DND-41 (cell line): ENCODE data around the gene HMX1.

Experiments used
- EZH2 ChIP-seq: IDR thresholded peaks from 3 replicates; pipeline ENCODE4 v1.6.1; 2012; ENCODE audit warnings: borderline replicate concordance, low read depth, mild to moderate bottlenecking, moderate library complexity, low read length, inconsistent platforms; ENCODE audit not compliant: severe bottlenecking
- TF ChIP-seq, protein P1 (sequence below): IDR thresholded peaks from 2 replicates; pipeline ENCODE4 v1.5.1; 2012; ENCODE audit warnings: borderline replicate concordance, low read length, moderate library complexity, mild to moderate bottlenecking; ENCODE audit not compliant: poor library complexity, severe bottlenecking; ENCODE audit errors: extremely low read depth

DNA sequence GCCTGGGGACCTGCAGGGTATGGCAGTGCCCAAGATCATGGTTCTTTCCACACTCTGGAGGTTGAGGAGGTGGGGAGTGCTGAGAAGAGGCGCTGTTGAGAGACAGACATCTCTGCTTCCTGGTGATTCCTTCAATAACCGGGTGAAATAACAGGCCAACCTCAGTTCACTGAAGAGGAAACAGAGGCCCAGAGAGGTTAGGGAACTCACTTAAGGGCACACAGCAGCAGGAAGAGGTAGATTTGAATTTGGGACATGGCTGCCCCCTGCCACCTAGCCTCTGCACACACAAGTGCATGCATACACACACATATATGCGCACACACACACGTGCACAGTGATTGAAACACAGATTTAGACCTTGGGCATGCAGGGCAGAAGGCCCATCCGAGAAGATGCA, 24.9 kb upstream of the HMX1 start:
- TF ChIP-seq, protein P1, sequence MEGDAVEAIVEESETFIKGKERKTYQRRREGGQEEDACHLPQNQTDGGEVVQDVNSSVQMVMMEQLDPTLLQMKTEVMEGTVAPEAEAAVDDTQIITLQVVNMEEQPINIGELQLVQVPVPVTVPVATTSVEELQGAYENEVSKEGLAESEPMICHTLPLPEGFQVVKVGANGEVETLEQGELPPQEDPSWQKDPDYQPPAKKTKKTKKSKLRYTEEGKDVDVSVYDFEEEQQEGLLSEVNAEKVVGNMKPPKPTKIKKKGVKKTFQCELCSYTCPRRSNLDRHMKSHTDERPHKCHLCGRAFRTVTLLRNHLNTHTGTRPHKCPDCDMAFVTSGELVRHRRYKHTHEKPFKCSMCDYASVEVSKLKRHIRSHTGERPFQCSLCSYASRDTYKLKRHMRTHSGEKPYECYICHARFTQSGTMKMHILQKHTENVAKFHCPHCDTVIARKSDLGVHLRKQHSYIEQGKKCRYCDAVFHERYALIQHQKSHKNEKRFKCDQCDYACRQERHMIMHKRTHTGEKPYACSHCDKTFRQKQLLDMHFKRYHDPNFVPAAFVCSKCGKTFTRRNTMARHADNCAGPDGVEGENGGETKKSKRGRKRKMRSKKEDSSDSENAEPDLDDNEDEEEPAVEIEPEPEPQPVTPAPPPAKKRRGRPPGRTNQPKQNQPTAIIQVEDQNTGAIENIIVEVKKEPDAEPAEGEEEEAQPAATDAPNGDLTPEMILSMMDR, result no peak
- TF ChIP-seq EZH2, result no peak
